ENCODE data around the gene SCO2. TPM values are rescaled to one million over a fixed set of nuclear protein-coding genes. Genes with fewer than 3 reads are reported as not detected.
"Not testable (repeated sequence)": the region's sequence is repeated elsewhere in the genome, so short reads cannot be mapped to it uniquely, and the experiment has no call there.

Gene SCO2
- total RNA-seq, 2 experiments from 2014 or later: 5.0 to 6.0 TPM

DNA sequence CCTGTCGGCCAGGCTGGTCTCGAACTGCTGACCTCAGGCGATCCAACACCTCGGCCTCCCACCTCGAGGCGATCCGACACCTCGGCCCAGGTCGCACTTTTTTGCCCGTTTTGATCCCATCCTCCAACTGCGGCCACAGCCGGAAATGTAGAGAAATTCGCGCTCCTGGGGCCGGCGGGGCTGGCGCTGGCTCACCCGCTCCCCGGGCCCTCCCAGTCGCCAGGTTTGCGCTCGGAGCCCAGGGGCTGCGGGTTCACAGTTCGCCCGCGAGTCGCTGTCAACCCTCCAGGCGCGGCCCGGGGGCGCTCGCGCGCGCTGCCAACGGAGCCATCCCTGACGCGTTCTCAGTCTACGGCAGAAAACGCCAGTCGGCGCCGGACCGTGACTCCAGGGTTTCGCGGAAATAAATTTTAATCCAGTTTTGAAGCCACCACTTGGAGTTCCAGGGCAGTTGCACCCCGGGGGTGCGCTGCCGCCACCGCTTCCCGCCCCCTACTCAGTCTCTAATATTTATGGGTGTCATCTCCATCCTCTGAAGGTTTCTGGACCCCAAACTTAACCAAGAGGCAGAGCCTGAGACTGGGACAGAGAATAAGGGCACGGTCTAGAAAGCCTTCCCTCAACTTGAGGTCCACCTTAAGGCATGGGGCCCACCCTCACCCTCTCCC lies 18.8 kb upstream of the SCO2 start:
- Mint-ChIP-seq H3K27me3 (no peaks in the 10 kb centered on the region), H3K4me3 (peak overlapping the region; percentile 48), H3K27ac (peak overlapping the region; percentile 89), H3K36me3 (peaks cover 20% of the 10 kb centered on the region), H3K9me3 (peaks cover 4% of the 10 kb centered on the region), H3K4me1 (peaks cover 58% of the 10 kb centered on the region)
- peak; percentile 91 for DNase-seq

DNA sequence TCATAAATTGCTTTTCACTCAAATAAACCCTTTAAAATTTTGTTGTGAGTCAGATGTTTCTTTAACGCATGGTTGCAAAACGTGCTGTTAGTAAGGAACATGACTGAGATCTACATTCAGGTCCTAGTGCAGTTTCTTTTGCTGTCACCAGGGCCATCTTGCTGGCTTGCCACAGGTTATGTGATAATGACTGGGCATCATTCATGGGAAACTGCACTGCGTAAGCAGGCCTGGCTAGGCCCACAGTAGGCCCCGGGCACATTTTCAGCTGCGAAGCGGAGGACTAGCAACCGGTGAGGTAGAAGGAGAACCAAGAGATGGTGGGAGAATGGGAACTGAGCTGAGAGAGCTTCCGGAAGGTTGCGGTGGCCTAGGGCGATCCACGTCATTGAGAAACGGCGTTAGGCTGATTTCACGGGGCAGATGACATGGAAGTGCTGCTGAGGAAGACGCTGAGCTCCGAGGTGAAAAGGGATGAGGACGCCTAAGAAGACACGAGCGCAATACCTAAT lies 17.1 kb upstream of the SCO2 start:
- Mint-ChIP-seq H3K9me3 (peaks cover 7% of the 10 kb centered on the region), H3K4me3 (peak overlapping the region; percentile 40), H3K27ac (peak overlapping the region; percentile 98), H3K27me3 (no peaks in the 10 kb centered on the region), H3K4me1 (peaks cover 68% of the 10 kb centered on the region), H3K36me3 (peaks cover 27% of the 10 kb centered on the region)
- no peak for DNase-seq

DNA sequence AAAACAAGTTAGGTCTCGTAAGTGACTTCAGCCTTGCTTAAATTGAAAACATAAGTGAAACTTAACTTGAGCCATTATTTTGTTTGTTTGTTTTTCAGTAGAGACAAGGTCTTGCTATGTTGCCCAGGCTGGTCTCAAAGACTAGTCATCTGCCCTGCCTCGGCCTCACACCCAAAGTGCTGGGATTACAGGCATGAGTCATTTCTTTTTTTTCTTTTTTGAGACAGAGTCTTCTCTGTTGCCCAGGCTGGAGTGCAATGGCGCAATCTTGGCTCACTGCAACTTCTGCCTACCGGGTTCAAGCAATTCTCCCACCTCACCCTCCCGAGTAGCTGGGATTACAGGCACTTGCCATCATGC lies 16.2 kb upstream of the SCO2 start:
- not testable (repeated sequence) for H3K4me3 Mint-ChIP-seq, H3K9me3 Mint-ChIP-seq, H3K27me3 Mint-ChIP-seq
- DNase-seq: peak; percentile 37
- Mint-ChIP-seq H3K27ac (peak overlapping the region; percentile 98), H3K4me1 (peaks cover 70% of the 10 kb centered on the region), H3K36me3 (peaks cover 30% of the 10 kb centered on the region)

DNA sequence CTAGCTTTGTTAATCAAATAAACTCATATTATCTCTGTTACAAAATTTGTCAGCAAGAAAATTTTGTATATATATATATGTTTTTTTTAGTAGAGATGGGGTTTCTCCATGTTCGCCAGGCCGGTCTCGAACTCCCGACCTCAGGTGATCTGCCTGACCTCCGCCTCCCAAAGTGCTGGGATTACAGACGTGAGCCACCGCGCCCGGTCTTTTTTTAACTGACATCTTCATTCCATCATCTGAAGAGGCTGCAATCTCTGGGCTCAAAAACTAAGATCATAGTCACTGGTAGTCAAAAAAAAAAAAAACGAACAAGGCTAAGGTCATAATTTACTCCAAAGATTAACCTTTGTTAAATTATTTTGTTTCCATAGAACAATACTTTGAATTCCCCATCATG lies 15.0 kb upstream of the SCO2 start:
- Mint-ChIP-seq H3K4me3 (peak overlapping the region; percentile 32), H3K27ac (peak overlapping the region; percentile 98), H3K4me1 (peaks cover 65% of the 10 kb centered on the region), H3K36me3 (peaks cover 30% of the 10 kb centered on the region), H3K27me3 (no peaks in the 10 kb centered on the region), H3K9me3 (peaks cover 7% of the 10 kb centered on the region)
- DNase-seq: no peak

DNA sequence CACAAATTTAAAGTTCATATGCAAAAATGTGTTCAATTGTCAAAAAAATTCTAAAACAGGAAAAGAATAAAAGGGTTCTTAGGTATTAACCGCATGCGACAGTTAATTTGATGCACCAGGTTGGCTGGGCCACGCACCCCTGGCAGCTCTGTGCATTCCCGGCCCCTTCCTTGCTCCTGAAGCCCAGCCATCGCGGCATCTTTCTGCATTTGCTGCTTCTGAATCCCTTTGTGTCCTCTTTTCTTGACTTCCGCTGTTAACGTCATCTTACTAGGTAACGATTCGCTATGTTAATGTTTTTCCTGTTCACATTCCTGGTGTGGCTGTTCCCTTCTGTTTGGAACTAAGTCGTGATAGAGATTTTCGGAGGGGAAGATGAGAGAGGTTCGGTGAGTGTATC lies 12.4 kb upstream of the SCO2 start:
- peak overlapping the region; percentile 42 for H3K4me3 Mint-ChIP-seq
- H3K9me3 Mint-ChIP-seq: peaks cover 7% of the 10 kb centered on the region
- peaks cover 34% of the 10 kb centered on the region for H3K36me3 Mint-ChIP-seq
- H3K27me3 Mint-ChIP-seq: peaks cover 5% of the 10 kb centered on the region
- no peak for DNase-seq
- peak overlapping the region; percentile 100 for H3K27ac Mint-ChIP-seq
- peaks cover 68% of the 10 kb centered on the region for H3K4me1 Mint-ChIP-seq

DNA sequence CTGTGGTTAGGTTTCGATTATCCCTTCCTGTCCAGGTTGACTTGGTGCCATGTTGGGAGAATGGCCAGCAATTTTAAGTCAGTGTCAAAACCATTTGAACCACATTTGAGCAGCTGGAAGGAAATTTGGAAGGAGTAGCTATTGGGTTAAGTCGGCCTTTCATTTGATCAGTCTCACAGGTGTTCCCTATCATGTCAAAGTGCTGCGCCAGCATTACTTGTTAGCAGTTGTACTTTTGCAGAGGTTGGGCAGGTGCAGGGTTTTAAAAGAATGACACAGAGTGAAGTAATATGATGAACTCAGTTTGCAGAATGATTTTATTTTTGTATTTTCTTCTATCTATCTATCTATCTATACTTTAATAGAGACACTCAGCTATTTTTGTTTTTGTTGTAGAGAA lies 10.8 kb upstream of the SCO2 start:
- DNase-seq: no peak
- Mint-ChIP-seq H3K4me1 (peaks cover 58% of the 10 kb centered on the region), H3K27me3 (peaks cover 7% of the 10 kb centered on the region), H3K9me3 (peaks cover 3% of the 10 kb centered on the region), H3K4me3 (no peak overlapping the region), H3K36me3 (peaks cover 20% of the 10 kb centered on the region), H3K27ac (peak overlapping the region; percentile 60)

DNA sequence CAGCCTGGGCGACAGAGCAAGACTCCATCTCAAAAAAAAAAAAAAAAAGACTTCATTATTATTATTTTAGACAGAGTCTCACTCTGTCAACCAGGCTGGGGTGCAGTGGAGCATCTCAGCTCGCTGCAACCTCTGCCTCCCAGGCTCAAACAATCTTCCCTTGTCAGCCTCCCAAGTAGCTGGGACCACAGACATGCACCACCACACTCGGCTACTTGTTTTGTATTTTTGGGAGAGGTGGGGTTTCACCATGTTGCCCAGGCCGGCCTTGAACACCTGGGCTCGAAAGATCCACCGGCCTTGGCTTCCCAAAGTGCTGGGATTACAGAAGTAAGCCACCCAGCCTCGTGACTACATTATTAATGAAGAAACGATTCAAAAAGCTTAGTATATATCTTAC lies 9.7 kb upstream of the SCO2 start:
- peaks cover 16% of the 10 kb centered on the region for H3K36me3 Mint-ChIP-seq
- H3K27ac Mint-ChIP-seq: no peak overlapping the region
- peaks cover 51% of the 10 kb centered on the region for H3K4me1 Mint-ChIP-seq
- H3K27me3 Mint-ChIP-seq: peaks cover 16% of the 10 kb centered on the region
- H3K9me3 Mint-ChIP-seq: peaks cover 3% of the 10 kb centered on the region
- DNase-seq: no peak
- H3K4me3 Mint-ChIP-seq: no peak overlapping the region

DNA sequence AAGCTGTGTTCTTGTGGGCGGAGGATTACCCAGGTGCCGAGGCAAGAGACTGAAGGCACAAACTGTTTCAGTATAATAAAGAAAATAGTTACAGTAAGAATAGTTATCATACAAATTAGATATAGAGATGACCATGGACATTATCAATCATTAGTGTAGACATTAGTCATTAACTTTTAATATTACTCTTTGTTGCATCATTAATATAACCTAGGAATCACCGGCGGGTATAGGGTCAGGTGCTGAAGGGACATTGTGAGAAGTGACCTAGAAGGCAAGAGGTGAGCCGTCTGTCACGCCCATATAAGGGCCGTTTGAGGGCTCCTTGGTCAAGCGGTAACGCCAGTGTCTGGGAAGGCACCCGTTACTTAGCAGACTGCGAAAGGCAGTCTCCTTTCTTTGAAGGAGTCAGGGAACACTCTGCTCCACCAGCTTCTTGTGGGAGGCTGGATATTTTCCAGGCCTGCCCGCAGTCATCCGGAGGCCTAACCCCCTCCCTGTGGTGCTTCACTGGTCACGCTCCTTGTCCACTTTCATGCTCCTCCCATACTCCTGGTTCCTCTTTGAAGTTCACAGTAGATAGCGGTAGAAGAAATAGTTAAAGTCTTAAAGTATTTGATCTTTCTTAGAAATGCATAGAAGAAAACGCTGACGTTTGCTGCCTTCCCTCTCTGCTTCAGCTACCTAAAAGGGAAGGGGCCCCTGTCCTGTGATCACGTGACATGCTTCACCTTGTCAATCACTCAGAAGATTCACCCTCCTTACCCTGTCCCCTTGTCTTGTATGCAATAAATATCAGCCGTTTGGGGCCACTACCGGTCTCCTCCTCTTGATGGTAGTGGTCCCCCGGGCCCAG lies 8.7 kb upstream of the SCO2 start:
- H3K27me3 Mint-ChIP-seq: peaks cover 16% of the 10 kb centered on the region
- not testable (repeated sequence) for DNase-seq, H3K9me3 Mint-ChIP-seq
- H3K27ac Mint-ChIP-seq: peak overlapping the region; percentile 99
- H3K4me1 Mint-ChIP-seq: peaks cover 42% of the 10 kb centered on the region
- H3K4me3 Mint-ChIP-seq: peak overlapping the region; percentile 95
- H3K36me3 Mint-ChIP-seq: peaks cover 17% of the 10 kb centered on the region

DNA sequence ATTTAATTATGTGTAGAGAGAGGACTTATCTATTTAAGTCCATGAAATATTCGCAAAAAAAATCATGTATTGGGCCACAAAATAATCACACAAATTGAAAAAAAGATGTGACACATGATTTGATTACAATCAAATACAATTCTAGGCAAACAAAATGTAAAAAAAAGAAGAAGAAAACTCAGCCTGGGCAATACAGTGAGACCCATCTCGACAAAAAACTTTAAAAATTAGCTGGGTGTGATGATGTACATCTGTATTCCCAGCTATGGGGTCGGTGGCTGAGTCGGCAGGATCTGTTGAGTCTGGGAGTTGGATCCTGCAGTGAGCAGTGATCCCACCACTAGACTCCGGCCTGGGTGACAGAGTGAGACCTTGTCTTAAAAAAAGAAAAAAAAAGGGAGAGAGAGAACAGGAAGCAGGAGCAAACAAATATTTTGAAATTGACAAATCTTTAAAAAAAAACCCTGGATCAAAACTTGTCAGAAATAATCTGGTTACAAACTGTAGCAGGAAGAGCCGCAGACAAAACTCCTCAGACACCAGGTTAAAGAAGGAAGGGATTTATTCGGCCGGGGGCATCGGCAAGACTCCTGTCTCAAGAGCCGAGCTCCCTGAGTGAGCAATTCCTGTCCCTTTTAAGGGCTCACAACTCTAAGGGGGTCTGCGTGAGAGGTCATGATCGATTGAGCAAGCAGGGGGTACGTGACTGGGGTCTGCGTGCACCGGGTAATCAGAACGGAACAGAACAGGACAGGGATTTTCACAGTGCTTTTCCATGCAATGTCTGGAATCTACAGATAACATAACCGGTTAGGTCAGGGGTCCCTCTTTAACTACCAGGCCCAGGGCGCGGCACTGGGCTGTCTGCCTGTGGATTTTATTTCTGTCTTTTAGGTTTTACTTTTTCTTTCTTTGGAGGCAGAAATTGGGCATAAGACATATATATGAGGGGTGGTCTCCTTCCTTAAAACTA lies 7.7 kb upstream of the SCO2 start:
- Mint-ChIP-seq H3K27ac (peak overlapping the region; percentile 99), H3K27me3 (peaks cover 16% of the 10 kb centered on the region), H3K4me3 (peak overlapping the region; percentile 95), H3K9me3 (peaks cover 3% of the 10 kb centered on the region), H3K4me1 (peaks cover 45% of the 10 kb centered on the region), H3K36me3 (peaks cover 23% of the 10 kb centered on the region)
- DNase-seq: no peak

DNA sequence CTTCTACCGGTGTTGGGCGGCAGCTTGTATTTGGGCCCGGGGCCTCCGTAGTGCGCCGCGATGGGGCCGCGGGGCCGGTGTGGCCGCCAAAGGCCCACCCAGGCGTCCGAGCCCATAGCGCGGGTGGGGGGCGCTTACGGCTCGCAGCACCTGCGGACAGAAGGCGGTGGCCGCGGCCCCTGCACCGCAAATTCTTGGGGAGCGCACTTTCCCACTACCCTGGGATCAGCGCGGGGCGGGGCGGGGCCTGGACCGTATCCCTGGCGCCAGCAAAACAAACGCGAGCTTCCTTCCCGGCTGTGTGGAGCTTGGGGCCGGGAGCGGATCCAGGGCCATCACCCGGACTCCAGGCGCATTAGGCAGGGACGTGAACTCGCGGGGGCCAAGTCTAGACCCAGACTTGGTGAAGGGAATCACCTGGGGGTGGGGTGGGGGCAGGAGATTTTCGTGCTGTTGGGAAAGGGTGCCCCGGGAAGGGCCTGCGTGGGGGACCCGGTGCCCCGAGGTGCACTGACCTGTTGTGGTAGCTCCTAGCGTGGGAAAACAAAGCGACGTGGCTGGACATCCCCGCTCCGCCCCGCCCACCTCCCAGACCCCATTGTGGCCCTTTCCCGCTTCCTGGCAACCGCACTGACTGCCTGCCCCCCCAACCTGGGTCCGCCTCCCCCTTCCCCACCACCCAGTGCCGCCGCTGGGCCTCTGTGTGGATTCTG lies 6.7 kb upstream of the SCO2 start:
- peaks cover 29% of the 10 kb centered on the region for H3K36me3 Mint-ChIP-seq
- peaks cover 50% of the 10 kb centered on the region for H3K4me1 Mint-ChIP-seq
- no peaks in the 10 kb centered on the region for H3K9me3 Mint-ChIP-seq
- H3K27me3 Mint-ChIP-seq: peaks cover 16% of the 10 kb centered on the region
- H3K4me3 Mint-ChIP-seq: peak overlapping the region; percentile 95
- peak overlapping the region; percentile 99 for H3K27ac Mint-ChIP-seq
- DNase-seq: no peak

DNA sequence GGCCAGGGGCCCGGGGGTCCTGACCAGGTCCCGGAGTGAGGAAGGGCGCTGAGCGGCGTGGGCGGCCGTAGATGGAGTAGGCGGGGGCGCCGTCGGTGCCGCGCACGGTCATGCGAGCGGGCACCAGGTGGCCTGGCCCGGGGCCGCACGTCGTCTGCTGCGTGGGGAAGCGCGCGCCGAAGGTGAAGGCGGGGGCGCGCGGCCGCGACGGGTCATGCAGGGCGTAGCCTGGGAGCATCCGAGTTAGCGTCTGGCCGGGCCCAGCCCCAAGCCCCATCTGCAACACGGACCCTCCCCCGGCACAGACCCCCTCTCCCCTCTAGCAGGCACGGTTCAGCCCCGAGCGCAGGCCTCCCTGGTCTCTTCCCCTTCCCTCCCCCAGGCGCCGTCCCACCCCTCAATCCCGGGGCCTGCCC lies 6.2 kb upstream of the SCO2 start:
- Mint-ChIP-seq H3K36me3 (peaks cover 31% of the 10 kb centered on the region), H3K4me1 (peaks cover 51% of the 10 kb centered on the region), H3K27ac (peak overlapping the region; percentile 99), H3K27me3 (peaks cover 16% of the 10 kb centered on the region), H3K4me3 (peak overlapping the region; percentile 95), H3K9me3 (no peaks in the 10 kb centered on the region)
- DNase-seq: peak; percentile 84

DNA sequence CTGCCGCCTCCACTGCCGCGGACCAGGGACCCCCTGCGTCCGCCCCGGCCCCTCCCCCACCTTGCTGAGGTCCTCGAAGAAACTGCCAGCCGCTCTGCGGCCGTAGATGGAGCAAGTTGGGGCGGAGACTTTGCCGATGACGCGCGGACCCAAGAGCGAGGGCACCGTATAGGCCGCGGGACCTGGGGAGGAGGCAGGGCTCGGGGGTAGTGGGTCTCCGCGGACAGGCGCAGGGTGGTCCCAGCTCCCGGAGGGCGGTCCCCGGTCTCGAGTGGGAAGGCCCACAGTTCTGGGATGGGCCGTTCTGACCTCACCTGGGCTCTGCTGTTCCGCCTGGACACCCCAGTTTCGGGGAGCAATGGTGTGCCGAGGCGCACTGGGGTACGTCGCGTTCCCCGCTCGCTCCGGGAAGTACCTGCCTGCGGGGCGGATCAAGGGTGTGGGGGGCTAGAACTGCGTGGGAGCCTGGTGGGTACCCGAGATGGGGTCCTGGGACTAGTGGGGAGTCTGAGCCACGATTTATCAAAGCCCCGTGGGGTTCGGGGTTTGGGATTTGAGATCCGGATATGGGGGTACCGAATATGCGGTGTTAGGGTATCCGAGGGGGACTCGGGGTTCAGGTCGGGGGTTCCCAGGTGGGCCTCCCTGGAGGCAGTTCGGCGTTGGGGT lies 5.6 kb upstream of the SCO2 start:
- H3K4me3 Mint-ChIP-seq: peak overlapping the region; percentile 95
- peaks cover 31% of the 10 kb centered on the region for H3K36me3 Mint-ChIP-seq
- H3K9me3 Mint-ChIP-seq: no peaks in the 10 kb centered on the region
- peak; percentile 88 for DNase-seq
- H3K27ac Mint-ChIP-seq: peak overlapping the region; percentile 99
- peaks cover 16% of the 10 kb centered on the region for H3K27me3 Mint-ChIP-seq
- peaks cover 47% of the 10 kb centered on the region for H3K4me1 Mint-ChIP-seq

DNA sequence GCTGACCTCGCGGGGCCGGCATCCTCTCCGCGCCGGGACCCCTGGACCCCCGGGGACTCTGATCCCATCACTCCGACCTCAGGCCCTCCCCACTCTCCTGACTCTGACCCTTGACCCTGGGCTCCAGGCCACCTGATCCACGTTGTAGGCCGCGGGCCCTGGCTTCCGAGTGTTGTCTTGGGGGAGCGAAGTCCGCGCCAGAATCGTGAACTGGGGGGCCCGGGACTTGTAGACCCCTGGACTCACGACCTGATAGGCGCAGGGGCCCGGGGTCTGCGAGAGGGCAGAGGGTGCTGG lies 5.1 kb upstream of the SCO2 start:
- Mint-ChIP-seq H3K36me3 (peaks cover 31% of the 10 kb centered on the region), H3K9me3 (no peaks in the 10 kb centered on the region), H3K4me3 (peak overlapping the region; percentile 95), H3K27ac (peak overlapping the region; percentile 99), H3K27me3 (peaks cover 16% of the 10 kb centered on the region), H3K4me1 (peaks cover 47% of the 10 kb centered on the region)
- no peak for DNase-seq

Data from activated naive CD8-positive, alpha-beta T cell treated with anti-CD3 and anti-CD28 coated beads for 36 hours (primary cell).